ENCODE results near the gene DLGAP1.

DNA sequence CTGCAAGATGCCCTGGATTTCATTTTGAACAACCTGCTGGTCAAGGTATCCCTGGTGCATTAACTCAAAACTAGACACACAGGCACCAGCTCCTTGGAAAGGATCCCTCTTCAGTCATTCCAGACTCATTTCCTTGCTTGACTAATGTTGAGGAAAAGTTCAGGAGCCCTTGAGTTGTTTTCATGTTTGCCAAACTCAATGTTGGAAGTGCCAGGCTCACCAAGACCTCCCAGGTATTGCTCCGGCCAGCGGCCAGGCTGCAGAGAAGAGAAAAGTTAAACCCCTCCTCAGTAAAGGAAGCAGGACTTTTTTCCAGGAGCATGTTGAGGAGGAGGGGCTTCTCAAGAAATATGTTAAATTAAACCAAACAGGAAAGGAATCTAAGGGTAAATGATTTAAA lies 962.4 kb downstream of the DLGAP1 start:
- TF ChIP-seq POLR2A (IDR thresholded peaks at IDR 0.05), result no peak
- TF ChIP-seq, protein P1, sequence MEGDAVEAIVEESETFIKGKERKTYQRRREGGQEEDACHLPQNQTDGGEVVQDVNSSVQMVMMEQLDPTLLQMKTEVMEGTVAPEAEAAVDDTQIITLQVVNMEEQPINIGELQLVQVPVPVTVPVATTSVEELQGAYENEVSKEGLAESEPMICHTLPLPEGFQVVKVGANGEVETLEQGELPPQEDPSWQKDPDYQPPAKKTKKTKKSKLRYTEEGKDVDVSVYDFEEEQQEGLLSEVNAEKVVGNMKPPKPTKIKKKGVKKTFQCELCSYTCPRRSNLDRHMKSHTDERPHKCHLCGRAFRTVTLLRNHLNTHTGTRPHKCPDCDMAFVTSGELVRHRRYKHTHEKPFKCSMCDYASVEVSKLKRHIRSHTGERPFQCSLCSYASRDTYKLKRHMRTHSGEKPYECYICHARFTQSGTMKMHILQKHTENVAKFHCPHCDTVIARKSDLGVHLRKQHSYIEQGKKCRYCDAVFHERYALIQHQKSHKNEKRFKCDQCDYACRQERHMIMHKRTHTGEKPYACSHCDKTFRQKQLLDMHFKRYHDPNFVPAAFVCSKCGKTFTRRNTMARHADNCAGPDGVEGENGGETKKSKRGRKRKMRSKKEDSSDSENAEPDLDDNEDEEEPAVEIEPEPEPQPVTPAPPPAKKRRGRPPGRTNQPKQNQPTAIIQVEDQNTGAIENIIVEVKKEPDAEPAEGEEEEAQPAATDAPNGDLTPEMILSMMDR (IDR thresholded peaks at IDR 0.05), result no peak

Data from breast epithelium (tissue), 3 donors.